ENCODE results near the gene ZRANB1. TPM values are rescaled to one million over a fixed set of nuclear protein-coding genes. Genes with fewer than 3 reads are reported as not detected.

ZRANB1 gene
- total RNA-seq, 1 donor from 2014 or later: 17.7 TPM

DNA sequence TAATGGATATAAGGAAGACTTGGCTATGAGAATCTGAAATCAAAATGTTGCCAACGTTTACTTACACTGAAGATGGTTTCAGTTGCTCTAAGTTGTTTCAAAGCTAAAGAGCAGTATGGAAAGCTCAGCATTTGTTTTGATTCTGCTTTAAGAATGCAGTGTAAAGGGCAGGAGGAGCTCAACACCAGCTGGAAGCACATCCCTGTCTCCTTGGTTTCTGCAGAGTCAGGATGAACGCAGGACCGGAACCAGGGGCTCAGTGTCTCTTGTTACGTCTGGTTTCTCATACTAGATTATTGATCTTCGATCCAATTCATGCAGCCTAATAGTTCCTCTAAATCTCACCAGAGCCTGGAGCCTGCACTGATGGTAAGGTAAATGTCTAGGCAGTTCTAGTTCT, 24.1 kb downstream of the ZRANB1 start:
- TF ChIP-seq, protein P1, sequence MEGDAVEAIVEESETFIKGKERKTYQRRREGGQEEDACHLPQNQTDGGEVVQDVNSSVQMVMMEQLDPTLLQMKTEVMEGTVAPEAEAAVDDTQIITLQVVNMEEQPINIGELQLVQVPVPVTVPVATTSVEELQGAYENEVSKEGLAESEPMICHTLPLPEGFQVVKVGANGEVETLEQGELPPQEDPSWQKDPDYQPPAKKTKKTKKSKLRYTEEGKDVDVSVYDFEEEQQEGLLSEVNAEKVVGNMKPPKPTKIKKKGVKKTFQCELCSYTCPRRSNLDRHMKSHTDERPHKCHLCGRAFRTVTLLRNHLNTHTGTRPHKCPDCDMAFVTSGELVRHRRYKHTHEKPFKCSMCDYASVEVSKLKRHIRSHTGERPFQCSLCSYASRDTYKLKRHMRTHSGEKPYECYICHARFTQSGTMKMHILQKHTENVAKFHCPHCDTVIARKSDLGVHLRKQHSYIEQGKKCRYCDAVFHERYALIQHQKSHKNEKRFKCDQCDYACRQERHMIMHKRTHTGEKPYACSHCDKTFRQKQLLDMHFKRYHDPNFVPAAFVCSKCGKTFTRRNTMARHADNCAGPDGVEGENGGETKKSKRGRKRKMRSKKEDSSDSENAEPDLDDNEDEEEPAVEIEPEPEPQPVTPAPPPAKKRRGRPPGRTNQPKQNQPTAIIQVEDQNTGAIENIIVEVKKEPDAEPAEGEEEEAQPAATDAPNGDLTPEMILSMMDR (IDR thresholded peaks at IDR 0.05): no peak
- ChIA-PET CTCF (no interaction called here), POLR2A (no interaction called here)
- no peak for ATAC-seq (ENCODE audit: low read depth)
- Mint-ChIP-seq H3K27ac (no peak overlapping the region), H3K36me3 (ENCODE audit: low read depth) (peaks cover 64% of the 10 kb centered on the region), H3K9me3 (no peaks in the 10 kb centered on the region), H3K27me3 (no peaks in the 10 kb centered on the region), H3K4me3 (no peak overlapping the region), H3K4me1 (peaks cover 12% of the 10 kb centered on the region)
- intact Hi-C loops (cut with micrococcal nuclease): no loop called here
- no peak for DNase-seq

DNA sequence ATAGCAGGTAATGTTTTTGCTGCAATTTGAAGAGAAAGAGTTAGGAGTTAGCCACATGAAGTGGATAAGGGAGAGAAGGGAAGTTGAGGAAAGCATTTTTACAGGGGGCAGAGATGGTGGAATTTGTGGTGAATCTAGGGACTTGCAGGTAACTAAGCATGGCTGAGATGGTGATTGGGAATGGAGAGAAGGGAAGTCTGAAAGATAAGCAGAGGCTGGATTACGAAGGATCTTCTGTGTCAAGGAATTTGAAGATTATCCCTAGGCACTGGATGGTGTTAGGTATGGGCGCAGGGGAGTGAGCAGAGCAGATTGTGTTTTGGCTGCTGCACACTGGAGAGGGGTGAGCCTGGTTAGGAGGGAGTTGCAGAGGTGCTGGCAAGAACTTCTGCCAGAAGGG, 25.3 kb downstream of the ZRANB1 start:
- Mint-ChIP-seq H3K27ac (no peak overlapping the region), H3K9me3 (no peaks in the 10 kb centered on the region), H3K4me3 (no peak overlapping the region), H3K36me3 (ENCODE audit: low read depth) (peaks cover 68% of the 10 kb centered on the region), H3K27me3 (no peaks in the 10 kb centered on the region), H3K4me1 (peaks cover 8% of the 10 kb centered on the region)
- intact Hi-C loops (cut with micrococcal nuclease): no loop called here
- ChIA-PET CTCF (no interaction called here), POLR2A (no interaction called here)
- DNase-seq (no peak), ATAC-seq (ENCODE audit: low read depth) (no peak)
- TF ChIP-seq, protein P1 (IDR thresholded peaks at IDR 0.05): no peak

DNA sequence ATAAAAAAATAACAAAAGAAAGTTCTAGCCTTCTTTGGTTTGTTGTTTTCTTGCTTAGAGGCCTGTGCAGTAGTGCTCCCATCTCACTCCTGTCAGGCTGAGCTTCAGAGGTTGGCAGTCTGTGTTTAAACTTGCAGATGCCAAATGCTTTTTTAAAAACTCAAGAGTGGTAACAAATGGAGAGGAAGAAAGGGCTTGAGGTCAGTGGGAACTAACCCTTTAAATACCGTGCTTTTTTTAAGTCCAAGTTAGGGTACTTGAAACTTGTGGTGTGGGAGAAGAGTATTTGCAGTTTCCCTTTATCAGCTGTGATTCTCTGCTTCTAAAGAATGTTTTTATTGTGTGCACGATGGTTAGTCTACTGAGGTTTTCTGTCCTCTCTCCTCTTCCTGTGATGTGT, 29.4 kb downstream of the ZRANB1 start:
- intact Hi-C loops (cut with micrococcal nuclease): no loop called here
- ATAC-seq (ENCODE audit: low read depth) (no peak), DNase-seq (no peak)
- ChIA-PET CTCF (no interaction called here), POLR2A (interaction anchor here (0.6 kb wide), 1 partner anchor 10 kb away, joined by 3 read pairs; no protein-coding TSS in a partner anchor)
- Mint-ChIP-seq H3K36me3 (ENCODE audit: low read depth) (peaks cover 80% of the 10 kb centered on the region), H3K4me3 (no peak overlapping the region), H3K27ac (no peak overlapping the region), H3K4me1 (peaks cover 13% of the 10 kb centered on the region), H3K9me3 (no peaks in the 10 kb centered on the region), H3K27me3 (no peaks in the 10 kb centered on the region)
- TF ChIP-seq, protein P1 (IDR thresholded peaks at IDR 0.05): no peak

DNA sequence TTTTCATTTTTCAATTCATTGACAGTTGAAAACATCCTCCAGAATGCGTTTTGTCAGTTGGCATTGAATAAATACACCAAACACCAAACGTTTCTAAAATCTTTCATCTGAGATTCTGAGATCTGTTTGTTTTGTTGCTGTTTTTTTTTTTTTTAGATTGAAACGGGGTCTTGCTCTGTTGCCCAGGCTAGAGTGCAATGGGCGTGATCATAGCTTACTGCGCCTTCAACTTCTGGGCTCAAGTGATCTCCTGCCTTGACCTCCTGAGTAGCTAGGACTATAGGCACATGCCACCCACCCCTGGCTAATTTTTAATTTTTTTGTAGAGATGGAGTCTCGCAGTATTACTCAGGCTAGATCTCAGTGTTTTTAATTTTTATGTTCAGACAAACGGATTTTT, 30.7 kb downstream of the ZRANB1 start:
- Mint-ChIP-seq H3K4me1 (peaks cover 14% of the 10 kb centered on the region), H3K27ac (no peak overlapping the region), H3K27me3 (no peaks in the 10 kb centered on the region), H3K9me3 (no peaks in the 10 kb centered on the region), H3K36me3 (ENCODE audit: low read depth) (peaks cover 77% of the 10 kb centered on the region), H3K4me3 (no peak overlapping the region)
- no peak for ATAC-seq (ENCODE audit: low read depth)
- CTCF ChIA-PET: no interaction called here
- TF ChIP-seq, protein P1 (IDR thresholded peaks at IDR 0.05): no peak
- POLR2A ChIA-PET: no interaction called here
- intact Hi-C loops (cut with micrococcal nuclease): no loop called here
- no peak for DNase-seq

DNA sequence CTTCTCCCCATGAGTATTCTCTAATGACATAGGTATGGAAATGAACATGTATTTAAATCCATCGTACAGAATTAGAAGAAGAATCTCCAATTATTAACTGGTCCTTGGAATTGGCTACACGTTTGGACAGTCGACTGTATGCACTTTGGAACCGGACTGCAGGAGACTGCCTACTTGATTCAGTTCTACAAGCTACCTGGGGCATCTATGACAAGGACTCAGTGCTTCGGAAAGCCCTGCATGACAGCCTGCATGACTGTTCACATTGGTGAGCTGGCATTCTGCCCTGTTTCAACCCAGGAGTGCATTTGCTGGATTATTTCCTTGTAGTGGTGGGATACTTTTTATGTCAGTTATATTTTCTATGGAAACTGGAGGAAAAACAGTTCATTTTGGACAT, 32.2 kb downstream of the ZRANB1 start:
- ATAC-seq (ENCODE audit: low read depth): no peak
- intact Hi-C loops (cut with micrococcal nuclease): no loop called here
- Mint-ChIP-seq H3K9me3 (no peaks in the 10 kb centered on the region), H3K4me3 (no peak overlapping the region), H3K4me1 (peaks cover 16% of the 10 kb centered on the region), H3K36me3 (ENCODE audit: low read depth) (peaks cover 75% of the 10 kb centered on the region), H3K27me3 (no peaks in the 10 kb centered on the region), H3K27ac (no peak overlapping the region)
- ChIA-PET POLR2A (no interaction called here), CTCF (no interaction called here)
- TF ChIP-seq, protein P1 (IDR thresholded peaks at IDR 0.05): no peak
- DNase-seq: no peak
